K562 (cell line): ENCODE measurements around the gene DLAT. TPM values are rescaled to one million over a fixed set of nuclear protein-coding genes. Genes with fewer than 3 reads are reported as not detected.

Experiments
- ARID4B ChIP-seq: sonication (generic); formaldehyde crosslinking; IDR thresholded peaks from 2 replicates; pipeline ENCODE4 v1.8.0; 2022; ENCODE audit warnings: mild to moderate bottlenecking, missing genetic modification reagents
- CBFB ChIP-seq: sonication (generic); formaldehyde crosslinking; IDR thresholded peaks from 2 replicates; pipeline ENCODE4 v1.4.0; 2020; ENCODE audit warnings: mild to moderate bottlenecking, missing genetic modification reagents
- CTBP1 ChIP-seq: fragments of 450-650 bp; IDR thresholded peaks from 2 replicates; pipeline ENCODE4 v1.6.1; 2016; ENCODE audit warnings: borderline replicate concordance
- EWSR1 ChIP-seq: fragments of 450-650 bp; IDR thresholded peaks from 2 replicates; pipeline ENCODE4 v1.6.1; 2018; ENCODE audit warnings: borderline replicate concordance, mild to moderate bottlenecking, low read depth, moderate library complexity; ENCODE audit not compliant: partially characterized antibody
- EZH2 ChIP-seq: IDR thresholded peaks from 2 replicates; pipeline ENCODE4 v1.6.1; 2012; ENCODE audit warnings: low read depth, mild to moderate bottlenecking, inconsistent platforms, low read length, borderline replicate concordance
- GTF2F1 ChIP-seq: IDR thresholded peaks from 2 replicates; pipeline ENCODE4 v1.6.1; 2011; ENCODE audit warnings: low read depth, low read length, improper control_type of control experiment
- HCFC1 ChIP-seq: IDR thresholded peaks from 2 replicates; pipeline ENCODE4 v1.6.1; 2012; ENCODE audit warnings: low read depth, low read length, improper control_type of control experiment
- HMG20B ChIP-seq: fragments of 250-450 bp; sonication (Bioruptor Pico); IDR thresholded peaks from 2 replicates; pipeline ENCODE4 v1.5.0; 2021; ENCODE audit warnings: mild to moderate bottlenecking
- MTF1 ChIP-seq: fragments of 250-450 bp; sonication (Bioruptor Pico); IDR thresholded peaks from 2 replicates; pipeline ENCODE4 v1.9.0; 2021; ENCODE audit warnings: moderate library complexity, mild to moderate bottlenecking, inconsistent platforms, borderline replicate concordance
- NCOA2 ChIP-seq, 2 experiments: fragments of 450-650 bp; IDR thresholded peaks; 2 replicates each; pipeline ENCODE4 v1.6.1; 2018; ENCODE audit warnings: mild to moderate bottlenecking in 2 of 2, moderate library complexity in 1 of 2; ENCODE audit not compliant: partially characterized antibody in 2 of 2
- NELFE ChIP-seq: IDR thresholded peaks from 2 replicates; pipeline ENCODE4 v1.6.1; 2011; ENCODE audit warnings: mild to moderate bottlenecking; ENCODE audit not compliant: insufficient read depth, insufficient read length
- POLR2AphosphoS5 ChIP-seq: IDR thresholded peaks from 2 replicates; pipeline ENCODE4 v1.6.1; 2011; ENCODE audit warnings: mild to moderate bottlenecking, low read depth, low read length, moderate library complexity; ENCODE audit not compliant: control insufficient read depth, insufficient read depth
- PYGO2 ChIP-seq: fragments of 450-650 bp; IDR thresholded peaks from 2 replicates; pipeline ENCODE4 v1.6.1; 2016; ENCODE audit warnings: mild to moderate bottlenecking, missing genetic modification characterization, moderate library complexity, missing compliant biosample characterization
- RBM14 ChIP-seq: fragments of 200-400 bp; formaldehyde crosslinking; IDR thresholded peaks from 2 replicates; pipeline ENCODE4 v1.6.1; 2018; ENCODE audit warnings: low read depth, mild to moderate bottlenecking, low read length, moderate library complexity, borderline replicate concordance; ENCODE audit not compliant: insufficient read depth
- ZNF143 ChIP-seq: sonication (generic); formaldehyde crosslinking; IDR thresholded peaks from 2 replicates; pipeline ENCODE4 v1.9.0; 2022; ENCODE audit warnings: mild to moderate bottlenecking, missing genetic modification reagents
- ZNF551 ChIP-seq: fragments of 250-450 bp; sonication (Bioruptor Pico); IDR thresholded peaks from 2 replicates; pipeline ENCODE4 v1.5.0; 2021; ENCODE audit warnings: mild to moderate bottlenecking, moderate library complexity
- ZNF589 ChIP-seq: fragments of 200-800 bp; sonication (Bioruptor generic); IDR thresholded peaks from 2 replicates; pipeline ENCODE4 v1.6.1; 2016; ENCODE audit warnings: low read depth, missing genetic modification characterization, missing compliant biosample characterization
- ZNF655 ChIP-seq: fragments of 250-450 bp; sonication (Bioruptor Pico); IDR thresholded peaks from 2 replicates; pipeline ENCODE4 v1.5.0; 2021
- ZNF75A ChIP-seq: fragments of 450-650 bp; formaldehyde crosslinking; IDR thresholded peaks from 2 replicates; pipeline ENCODE4 v1.4.0; 2020; ENCODE audit warnings: mild to moderate bottlenecking
- polyA plus RNA-seq, 8 experiments: library from polyadenylated mRNA; depleted of rRNA in 4 of 8; stranded (reverse) in 5 of 8; unstranded in 3 of 8; fragments of >200 nt; fragmentation: Nextera tagmentation in 2 of 8; fragmentation: Illumina TruSeq in 1 of 8; extraction: Ambion mirVana in 2 of 8; extraction: Trizol in 1 of 8; gene quantifications; 2 replicates each; pipeline versions ENCODE4 v1.2.1 to v1.2.3, GENCODE V29; 2011 to 2014; ENCODE audit warnings: inconsistent platforms in 1 of 8, missing spikeins in 1 of 8
- total RNA-seq, 7 experiments: library from RNA; depleted of rRNA in 6 of 7; stranded (reverse); fragments of >200 nt in 6 of 7; fragmentation: Illumina TruSeq in 2 of 7; extraction: Trizol in 2 of 7; gene quantifications; 2 replicates each; pipeline versions ENCODE4 v1.2.1 to v1.2.3, GENCODE V29; 2011 to 2021; ENCODE audit warnings: low replicate concordance in 1 of 7
- TF ChIP-seq, protein P1 (sequence below): sonication (generic); formaldehyde crosslinking; IDR thresholded peaks from 2 replicates; pipeline ENCODE4 v1.8.1; 2022; ENCODE audit warnings: missing genetic modification reagents
- TF ChIP-seq, protein P2 (sequence below): fragments of 250-450 bp; sonication (Bioruptor Pico); IDR thresholded peaks from 2 replicates; pipeline ENCODE4 v1.8.0; 2021; ENCODE audit warnings: moderate library complexity, mild to moderate bottlenecking, inconsistent platforms

The DLAT gene
- total and polyA plus RNA-seq, 9 of the 15 experiments (the other 6 are each of a cell fraction or from before 2014, with no cell fraction given) = 41.7 to 152 (median 105) TPM

- peak; percentile 56; the same call in 1 of the 2 replicates for TF ChIP-seq ZNF589 (CRISPR knock-in tag)
- TF ChIP-seq PYGO2 (tag) = no peak
- TF ChIP-seq POLR2AphosphoS5 = peak; percentile 75
- TF ChIP-seq ZNF75A = no peak
- no peak for TF ChIP-seq RBM14
- TF ChIP-seq, protein P1, sequence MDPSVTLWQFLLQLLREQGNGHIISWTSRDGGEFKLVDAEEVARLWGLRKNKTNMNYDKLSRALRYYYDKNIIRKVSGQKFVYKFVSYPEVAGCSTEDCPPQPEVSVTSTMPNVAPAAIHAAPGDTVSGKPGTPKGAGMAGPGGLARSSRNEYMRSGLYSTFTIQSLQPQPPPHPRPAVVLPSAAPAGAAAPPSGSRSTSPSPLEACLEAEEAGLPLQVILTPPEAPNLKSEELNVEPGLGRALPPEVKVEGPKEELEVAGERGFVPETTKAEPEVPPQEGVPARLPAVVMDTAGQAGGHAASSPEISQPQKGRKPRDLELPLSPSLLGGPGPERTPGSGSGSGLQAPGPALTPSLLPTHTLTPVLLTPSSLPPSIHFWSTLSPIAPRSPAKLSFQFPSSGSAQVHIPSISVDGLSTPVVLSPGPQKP (CRISPR knock-in tag) = no peak
- TF ChIP-seq EZH2 = no peak
- no peak for TF ChIP-seq MTF1
- TF ChIP-seq HCFC1 = peak; percentile 56
- peak; percentile 88 for TF ChIP-seq CTBP1
- TF ChIP-seq HMG20B = no peak
- TF ChIP-seq ZNF143 (CRISPR knock-in tag) = no peak
- TF ChIP-seq NELFE = no peak
- no peak for TF ChIP-seq EWSR1
- 0 out of 2 replicates have a peak, but pooled peaks have one; percentile 26 for TF ChIP-seq ZNF655 (CRISPR knock-in tag)
- no peak for TF ChIP-seq GTF2F1
- no peak for TF ChIP-seq NCOA2 (IDR thresholded peaks at IDR 0.05; ENCODE audit: partially characterized antibody in 2 of 2)
- TF ChIP-seq, protein P2, sequence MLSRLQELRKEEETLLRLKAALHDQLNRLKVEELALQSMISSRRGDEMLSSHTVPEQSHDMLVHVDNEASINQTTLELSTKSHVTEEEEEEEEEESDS (CRISPR knock-in tag) = no peak
- no peak for TF ChIP-seq ZNF551 (CRISPR knock-in tag)
- no peak for TF ChIP-seq CBFB (CRISPR knock-in tag)
- TF ChIP-seq ARID4B = no peak; the same call in 1 of the 2 replicates
These were observed at the start of gene DLAT (continued) for GRCh38 chr11:112024773-112025678.
